OCI-LY3 (cell line): Measurements from ENCODE around the gene PLAA.

Experiments used
- EZH2phosphoT487 ChIP-seq: fragments of 200-600 bp; shearing (Covaris generic); IDR thresholded peaks from 2 replicates; pipeline ENCODE4 v1.6.1; 2018; ENCODE audit warnings: antibody characterized with exemption, mixed run types, low read depth
- TF ChIP-seq, protein P1 (sequence below): fragments of 200-600, 300-600 bp; sonication (generic); IDR thresholded peaks from 2 replicates; pipeline ENCODE4 v1.5.1; 2014; ENCODE audit warnings: antibody characterized with exemption, low read length, low read depth

GRCh38 chr9:26974927-26975326 is 27.9 kb upstream of the PLAA start:
- TF ChIP-seq, protein P1, sequence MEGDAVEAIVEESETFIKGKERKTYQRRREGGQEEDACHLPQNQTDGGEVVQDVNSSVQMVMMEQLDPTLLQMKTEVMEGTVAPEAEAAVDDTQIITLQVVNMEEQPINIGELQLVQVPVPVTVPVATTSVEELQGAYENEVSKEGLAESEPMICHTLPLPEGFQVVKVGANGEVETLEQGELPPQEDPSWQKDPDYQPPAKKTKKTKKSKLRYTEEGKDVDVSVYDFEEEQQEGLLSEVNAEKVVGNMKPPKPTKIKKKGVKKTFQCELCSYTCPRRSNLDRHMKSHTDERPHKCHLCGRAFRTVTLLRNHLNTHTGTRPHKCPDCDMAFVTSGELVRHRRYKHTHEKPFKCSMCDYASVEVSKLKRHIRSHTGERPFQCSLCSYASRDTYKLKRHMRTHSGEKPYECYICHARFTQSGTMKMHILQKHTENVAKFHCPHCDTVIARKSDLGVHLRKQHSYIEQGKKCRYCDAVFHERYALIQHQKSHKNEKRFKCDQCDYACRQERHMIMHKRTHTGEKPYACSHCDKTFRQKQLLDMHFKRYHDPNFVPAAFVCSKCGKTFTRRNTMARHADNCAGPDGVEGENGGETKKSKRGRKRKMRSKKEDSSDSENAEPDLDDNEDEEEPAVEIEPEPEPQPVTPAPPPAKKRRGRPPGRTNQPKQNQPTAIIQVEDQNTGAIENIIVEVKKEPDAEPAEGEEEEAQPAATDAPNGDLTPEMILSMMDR = no peak
- TF ChIP-seq EZH2phosphoT487 = no peak
